Type B pancreatic cell (in vitro differentiated cells): ENCODE data around the gene SIM1. TPM values are rescaled to one million over a fixed set of nuclear protein-coding genes. Genes with fewer than 3 reads are reported as not detected.

Experiments used
- DNase-seq: peaks from one replicate; pipeline ENCODE4 v3.0.0; 2021; ENCODE audit warnings: mixed read lengths; ENCODE audit not compliant: unreplicated experiment; ENCODE audit errors: extremely low spot score
- H3K27ac Mint-ChIP-seq: 2 replicates; pipeline ENCODE4 v1.8.0; 2021; ENCODE audit warnings: mild to moderate bottlenecking, mixed read lengths
- H3K27me3 Mint-ChIP-seq: 2 replicates; pipeline ENCODE4 v1.8.0; 2021; ENCODE audit warnings: mixed read lengths
- H3K36me3 Mint-ChIP-seq: 2 replicates; pipeline ENCODE4 v1.8.0; 2021; ENCODE audit warnings: mixed read lengths
- H3K4me1 Mint-ChIP-seq: one replicate; pipeline ENCODE4 v1.8.0; 2021; ENCODE audit warnings: mixed read lengths; ENCODE audit not compliant: unreplicated experiment
- H3K4me3 Mint-ChIP-seq: 2 replicates; pipeline ENCODE4 v1.8.0; 2021; ENCODE audit warnings: mild to moderate bottlenecking, mixed read lengths
- H3K9me3 Mint-ChIP-seq: 2 replicates; pipeline ENCODE4 v1.8.0; 2021; ENCODE audit warnings: mixed read lengths
- total RNA-seq: library from RNA; stranded (reverse); gene quantifications from 2 replicates; pipeline ENCODE4 v1.2.1, GENCODE V29; 2021; ENCODE audit warnings: low replicate concordance
- TF ChIP-seq, protein P1 (sequence below): fragments of 200-600 bp; sonication (generic); conservative IDR thresholded peaks from 2 replicates; pipeline ENCODE4 v1.5.0; 2021; ENCODE audit warnings: antibody characterized with exemption, mild to moderate bottlenecking

Gene SIM1
- total RNA-seq, 1 donor from 2014 or later, result 7.1 TPM

DNA sequence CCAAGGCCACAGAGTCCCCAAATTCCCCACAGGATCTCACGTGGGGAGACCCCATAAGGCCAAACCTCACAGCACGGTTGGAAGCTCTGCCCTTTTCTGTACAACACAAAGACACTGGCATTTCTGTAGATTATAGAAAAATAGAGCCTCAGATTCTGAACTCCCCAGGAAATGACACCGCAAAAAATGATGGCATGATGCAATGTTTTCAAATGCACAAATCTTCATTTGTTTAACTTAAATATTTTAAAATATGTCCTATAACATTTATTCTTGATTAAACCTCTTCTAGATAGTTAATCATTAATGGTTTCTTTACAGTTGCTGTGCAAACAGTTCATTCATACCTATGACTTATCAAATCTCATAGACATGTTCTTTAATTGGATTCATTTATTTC is 33.8 kb downstream of the SIM1 start:
- no peak overlapping the region for H3K27ac Mint-ChIP-seq
- no peaks in the 10 kb centered on the region for H3K4me1 Mint-ChIP-seq
- no peaks in the 10 kb centered on the region for H3K9me3 Mint-ChIP-seq
- no peak overlapping the region for H3K4me3 Mint-ChIP-seq
- TF ChIP-seq, protein P1, sequence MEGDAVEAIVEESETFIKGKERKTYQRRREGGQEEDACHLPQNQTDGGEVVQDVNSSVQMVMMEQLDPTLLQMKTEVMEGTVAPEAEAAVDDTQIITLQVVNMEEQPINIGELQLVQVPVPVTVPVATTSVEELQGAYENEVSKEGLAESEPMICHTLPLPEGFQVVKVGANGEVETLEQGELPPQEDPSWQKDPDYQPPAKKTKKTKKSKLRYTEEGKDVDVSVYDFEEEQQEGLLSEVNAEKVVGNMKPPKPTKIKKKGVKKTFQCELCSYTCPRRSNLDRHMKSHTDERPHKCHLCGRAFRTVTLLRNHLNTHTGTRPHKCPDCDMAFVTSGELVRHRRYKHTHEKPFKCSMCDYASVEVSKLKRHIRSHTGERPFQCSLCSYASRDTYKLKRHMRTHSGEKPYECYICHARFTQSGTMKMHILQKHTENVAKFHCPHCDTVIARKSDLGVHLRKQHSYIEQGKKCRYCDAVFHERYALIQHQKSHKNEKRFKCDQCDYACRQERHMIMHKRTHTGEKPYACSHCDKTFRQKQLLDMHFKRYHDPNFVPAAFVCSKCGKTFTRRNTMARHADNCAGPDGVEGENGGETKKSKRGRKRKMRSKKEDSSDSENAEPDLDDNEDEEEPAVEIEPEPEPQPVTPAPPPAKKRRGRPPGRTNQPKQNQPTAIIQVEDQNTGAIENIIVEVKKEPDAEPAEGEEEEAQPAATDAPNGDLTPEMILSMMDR, result no peak
- H3K36me3 Mint-ChIP-seq, result no peaks in the 10 kb centered on the region
- H3K27me3 Mint-ChIP-seq, result peaks cover 10% of the 10 kb centered on the region
- no peak for DNase-seq

DNA sequence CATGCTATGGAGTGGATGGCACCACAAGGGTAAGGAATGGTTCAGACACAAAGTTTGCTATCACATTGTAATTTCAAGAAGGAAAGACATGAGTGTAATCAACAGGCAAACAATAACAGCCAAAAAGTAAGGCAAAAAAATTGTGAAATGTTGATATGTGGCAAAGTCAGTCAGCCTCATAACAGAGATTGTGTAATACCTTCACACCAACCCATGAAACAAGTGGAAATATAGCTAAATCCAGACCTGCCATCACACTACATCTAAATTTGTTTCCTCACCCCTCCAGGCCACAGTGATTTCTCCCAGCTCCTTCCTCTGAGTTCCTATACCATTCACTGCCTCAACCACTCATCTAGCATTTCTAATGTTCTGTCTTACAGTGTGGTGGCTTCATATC is 37.3 kb downstream of the SIM1 start:
- no peaks in the 10 kb centered on the region for H3K4me1 Mint-ChIP-seq
- H3K36me3 Mint-ChIP-seq, result no peaks in the 10 kb centered on the region
- TF ChIP-seq, protein P1, result no peak
- no peaks in the 10 kb centered on the region for H3K9me3 Mint-ChIP-seq
- H3K4me3 Mint-ChIP-seq, result no peak overlapping the region
- no peak for DNase-seq
- H3K27ac Mint-ChIP-seq, result no peak overlapping the region
- H3K27me3 Mint-ChIP-seq, result peaks cover 2% of the 10 kb centered on the region

DNA sequence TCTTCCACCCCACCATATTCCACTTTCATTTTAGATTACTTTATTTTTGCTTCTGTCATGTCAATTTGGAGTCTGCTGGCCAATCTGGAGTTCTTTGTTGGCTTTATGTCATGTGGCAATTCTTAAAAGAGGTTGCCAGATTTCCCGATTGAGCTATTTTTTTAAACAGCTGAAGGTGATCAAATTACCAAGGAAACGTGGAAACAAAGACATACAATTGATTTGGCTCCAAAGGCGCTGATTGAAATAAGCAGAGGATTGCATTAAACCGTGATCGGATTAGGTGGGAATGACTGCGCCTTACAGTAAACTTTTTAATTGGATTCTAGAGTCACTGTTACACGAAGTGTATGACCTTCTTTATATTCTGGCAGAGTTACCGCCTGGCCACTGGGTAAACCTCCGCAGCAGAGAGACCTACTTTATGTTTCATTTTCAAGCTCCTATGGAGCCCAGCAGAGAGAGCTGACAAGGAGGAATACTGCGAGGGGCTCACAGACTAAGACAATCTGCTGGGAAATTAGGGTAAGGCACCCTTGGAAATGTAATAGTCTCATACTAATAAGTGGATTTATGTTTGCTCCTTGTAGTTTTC is 37.9 kb downstream of the SIM1 start:
- H3K4me3 Mint-ChIP-seq, result no peak overlapping the region
- TF ChIP-seq, protein P1, result no peak
- no peak for DNase-seq
- no peak overlapping the region for H3K27ac Mint-ChIP-seq
- no peaks in the 10 kb centered on the region for H3K27me3 Mint-ChIP-seq
- no peaks in the 10 kb centered on the region for H3K36me3 Mint-ChIP-seq
- no peaks in the 10 kb centered on the region for H3K4me1 Mint-ChIP-seq
- no peaks in the 10 kb centered on the region for H3K9me3 Mint-ChIP-seq

DNA sequence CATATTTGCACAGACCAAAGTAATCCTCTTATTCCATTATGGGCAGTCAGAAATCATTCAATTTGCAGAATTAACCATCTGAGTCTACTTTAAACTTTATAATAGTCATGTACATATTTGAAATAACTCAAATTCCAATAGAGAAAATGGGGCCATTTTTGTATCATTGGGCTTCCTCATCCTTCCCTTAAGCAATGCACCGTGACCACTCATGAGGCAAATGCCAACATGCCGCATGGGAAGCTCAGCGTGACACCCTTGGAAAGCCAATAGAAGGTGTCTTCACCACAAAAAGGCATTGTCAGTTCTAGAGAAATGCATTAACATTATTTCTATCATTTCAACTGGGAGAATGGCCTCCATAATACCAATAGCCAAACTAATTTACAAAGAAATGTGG is 38.5 kb downstream of the SIM1 start:
- no peaks in the 10 kb centered on the region for H3K36me3 Mint-ChIP-seq
- H3K4me3 Mint-ChIP-seq, result no peak overlapping the region
- no peaks in the 10 kb centered on the region for H3K9me3 Mint-ChIP-seq
- TF ChIP-seq, protein P1, result no peak
- no peak overlapping the region for H3K27ac Mint-ChIP-seq
- no peaks in the 10 kb centered on the region for H3K27me3 Mint-ChIP-seq
- DNase-seq, result no peak
- H3K4me1 Mint-ChIP-seq, result no peaks in the 10 kb centered on the region

- Mint-ChIP-seq H3K4me1 (peaks cover 9% of the 10 kb centered on the region), H3K36me3 (no peaks in the 10 kb centered on the region), H3K27me3 (peaks cover 4% of the 10 kb centered on the region), H3K4me3 (no peak overlapping the region), H3K9me3 (no peaks in the 10 kb centered on the region), H3K27ac (no peak overlapping the region)
- TF ChIP-seq, protein P1, result no peak
- no peak for DNase-seq
Measured at GRCh38 chr6:100420711-100421110, 44.0 kb downstream of the SIM1 start.

GRCh38 chr6:100417036-100417435 is 47.7 kb downstream of the SIM1 start:
- DNase-seq, result no peak
- no peaks in the 10 kb centered on the region for H3K9me3 Mint-ChIP-seq
- no peak overlapping the region for H3K27ac Mint-ChIP-seq
- no peaks in the 10 kb centered on the region for H3K36me3 Mint-ChIP-seq
- H3K4me1 Mint-ChIP-seq, result peaks cover 13% of the 10 kb centered on the region
- TF ChIP-seq, protein P1, result no peak
- peaks cover 4% of the 10 kb centered on the region for H3K27me3 Mint-ChIP-seq
- H3K4me3 Mint-ChIP-seq, result no peak overlapping the region
